HepG2 (cell line): Measurements from ENCODE around the gene FNIP2. TPM values are rescaled to one million over a fixed set of nuclear protein-coding genes. Genes with fewer than 3 reads are reported as not detected.

ENCODE experiments used
- ATAC-seq: fragments of 200-7000 bp; cut with Tn5 transposase; 3 replicates; pipeline ENCODE4 v1.9.1; 2020; ENCODE audit warnings: mild to moderate bottlenecking, moderate library complexity
- BruUV-seq: library from RNA; stranded (reverse); fragments of 400-500 nt; replicated peaks from 2 replicates; lab custom pipeline; 2021; lab: Mats Ljungman, UMichigan
- CTCF ChIA-PET: fragments of 300-600 bp; formaldehyde crosslinking; extraction: SDS; loops from one replicate; lab custom pipeline; 2021; ENCODE audit warnings: low total read pairs, inconsistent platforms, low intra/inter-chr PET ratio; lab: Yijun Ruan, JAX
- POLR2A ChIA-PET: fragments of 350-600 bp; sonication (Branson Sonifier 250); formaldehyde crosslinking; loops from one replicate; lab custom pipeline; 2020; ENCODE audit warnings: antibody characterized with exemption, inconsistent platforms; lab: Yijun Ruan, JAX
- DNase-seq: peaks from one replicate; pipeline ENCODE4 v3.0.0-alpha.2; 2015; ENCODE audit warnings: low spot score
- FAIRE-seq: peaks from 3 replicates; lab custom pipeline; 2011; peaks lifted over from hg19 to GRCh38; lab: Jason Lieb, UNC
- H2AFZ ChIP-seq: one replicate; pipeline ENCODE4 v1.6.1; 2011; ENCODE audit warnings: low read length, inconsistent platforms
- H3K27ac ChIP-seq: fragments of 300-600 bp; 3 replicates; pipeline ENCODE4 v1.8.0; 2011; ENCODE audit warnings: mixed run types, mild to moderate bottlenecking, mixed read lengths, low read length, inconsistent platforms; ENCODE audit not compliant: insufficient read depth; ENCODE audit errors: extremely low read length
- H3K27me3 ChIP-seq, 2 experiments: fragments of 200-600 bp in 1 of 2; 2 replicates in 1 of 2; 3 replicates in 1 of 2; pipeline versions ENCODE4 v1.6.0 to v1.8.0; 2011; ENCODE audit warnings: low read length in 2 of 2, mild to moderate bottlenecking in 2 of 2, moderate library complexity in 2 of 2, inconsistent platforms in 1 of 2; ENCODE audit not compliant: insufficient read depth in 2 of 2, control insufficient read depth in 1 of 2
- H3K36me3 ChIP-seq, 2 experiments: fragments of 200-600 bp in 1 of 2; replicated peaks in 1 of 2; 2 replicates in 1 of 2; 3 replicates in 1 of 2; pipeline versions ENCODE4 v1.5.1 to v1.8.0; 2011; ENCODE audit warnings: low read length in 2 of 2, inconsistent platforms in 1 of 2; ENCODE audit not compliant: insufficient read depth in 2 of 2, control insufficient read depth in 1 of 2
- H3K4me1 ChIP-seq: 2 replicates; pipeline ENCODE4 v1.5.1; 2012; ENCODE audit warnings: low read length, inconsistent platforms; ENCODE audit not compliant: insufficient read depth
- H3K4me2 ChIP-seq: 2 replicates; pipeline ENCODE4 v1.6.0; 2011; ENCODE audit warnings: low read depth, low read length, inconsistent platforms
- H3K4me3 ChIP-seq, 3 experiments: fragments of 200-600 bp in 1 of 3; sonication (generic), shearing (Covaris generic) in 1 of 3; replicated peaks in 1 of 3; 2 replicates each; pipeline ENCODE4 v1.5.1; 2011 to 2016; ENCODE audit warnings: low read length in 3 of 3, inconsistent platforms in 2 of 3, low read depth in 2 of 3, mild to moderate bottlenecking in 2 of 3, control low read depth in 1 of 3, mixed read lengths in 1 of 3; ENCODE audit not compliant: insufficient read depth in 1 of 3
- H3K79me2 ChIP-seq: one replicate; pipeline ENCODE4 v1.6.1; 2011; ENCODE audit warnings: low read length, inconsistent platforms; ENCODE audit not compliant: insufficient read depth
- H3K9ac ChIP-seq: 2 replicates; pipeline ENCODE4 v1.6.0; 2011; ENCODE audit warnings: mild to moderate bottlenecking, low read depth, low read length, inconsistent platforms; ENCODE audit not compliant: insufficient read depth
- H3K9me3 ChIP-seq: 2 replicates; pipeline ENCODE4 v1.5.1; 2012; ENCODE audit warnings: mild to moderate bottlenecking, low read length
- H4K20me1 ChIP-seq: 2 replicates; pipeline ENCODE4 v1.6.0; 2011; ENCODE audit warnings: inconsistent platforms, mild to moderate bottlenecking, low read length, moderate library complexity; ENCODE audit not compliant: insufficient read depth
- CEBPG ChIP-seq: IDR thresholded peaks from 2 replicates; pipeline ENCODE4 v1.6.1; 2016
- DNMT1 ChIP-seq: sonication (generic); formaldehyde crosslinking; IDR thresholded peaks from 2 replicates; pipeline ENCODE4 v1.5.1; 2020; ENCODE audit warnings: mild to moderate bottlenecking, missing genetic modification reagents
- HMG20A ChIP-seq: IDR thresholded peaks from 2 replicates; pipeline ENCODE4 v1.6.1; 2016; ENCODE audit warnings: borderline replicate concordance
- PTBP1 ChIP-seq: fragments of 200-400 bp; formaldehyde crosslinking; IDR thresholded peaks from 2 replicates; pipeline ENCODE4 v1.6.1; 2018; ENCODE audit warnings: low read length, low read depth; ENCODE audit not compliant: poor library complexity, severe bottlenecking
- RBAK ChIP-seq: sonication (generic); formaldehyde crosslinking; IDR thresholded peaks from 2 replicates; pipeline ENCODE4 v1.5.1; 2020; ENCODE audit warnings: mild to moderate bottlenecking, missing genetic modification reagents
- TCF12 ChIP-seq, 2 experiments: fragments of 450-650 bp in 1 of 2; sonication (generic) in 1 of 2; formaldehyde crosslinking in 1 of 2; IDR thresholded peaks; 2 replicates each; pipeline versions ENCODE4 v1.6.1 to v1.8.0; 2017 to 2022; ENCODE audit warnings: antibody characterized with exemption in 1 of 2, mild to moderate bottlenecking in 1 of 2, missing genetic modification reagents in 1 of 2, moderate library complexity in 1 of 2
- ZNF263 ChIP-seq: sonication (generic); formaldehyde crosslinking; IDR thresholded peaks from 2 replicates; pipeline ENCODE4 v1.4.0; 2020; ENCODE audit warnings: missing genetic modification reagents
- ZNF30 ChIP-seq: sonication (generic); formaldehyde crosslinking; IDR thresholded peaks from 2 replicates; pipeline ENCODE4 v1.5.0; 2020; ENCODE audit warnings: mild to moderate bottlenecking, missing genetic modification reagents
- ZNF781 ChIP-seq: sonication (generic); formaldehyde crosslinking; IDR thresholded peaks from 2 replicates; pipeline ENCODE4 v1.5.1; 2020; ENCODE audit warnings: borderline replicate concordance, mild to moderate bottlenecking, missing genetic modification reagents; ENCODE audit errors: not compliant biosample characterization
- WGBS: methylation state at CpG from one replicate; pipeline ENCODE4 v1.1.6; 2017; ENCODE audit warnings: low lambda C conversion rate; 5-methylcytosine and 5-hydroxymethylcytosine counted together
- in situ Hi-C: cut with HindIII; loops from 2 replicates; pipeline ENCODE4 v1.10.0; 2017; ENCODE audit warnings: low pct_unique_long_range_greater_than_20kb; ENCODE audit not compliant: extremely low pct_ligation_motif_present
- intact Hi-C: fragments of 100-400 bp; cut with micrococcal nuclease; formaldehyde crosslinking; loops from one replicate; pipeline ENCODE4 v1.10.0; 2022; ENCODE audit not compliant: unreplicated experiment
- polyA plus RNA-seq, 8 experiments: library from polyadenylated mRNA; depleted of rRNA in 3 of 8; stranded (reverse) in 7 of 8; unstranded in 1 of 8; fragments of >200 nt; fragmentation: Illumina TruSeq in 4 of 8; extraction: Trizol in 4 of 8; gene quantifications; 2 replicates each; pipeline versions ENCODE4 v1.2.1 to v1.2.3, GENCODE V29; 2011 to 2016; ENCODE audit warnings: low read depth in 4 of 8, missing spikeins in 1 of 8, mixed read lengths in 1 of 8; ENCODE audit not compliant: insufficient read depth in 1 of 8
- total RNA-seq, 5 experiments: library from RNA; depleted of rRNA; stranded (reverse); fragments of >200 nt; fragmentation: Illumina TruSeq; extraction: Trizol; gene quantifications; 2 replicates each; pipeline ENCODE4 v1.2.3, GENCODE V29; 2016; ENCODE audit warnings: low read depth in 1 of 5
- TF ChIP-seq, protein P1 (sequence below): IDR thresholded peaks from 2 replicates; pipeline ENCODE4 v1.6.1; 2016; ENCODE audit warnings: missing compliant biosample characterization, missing genetic modification reagents, borderline replicate concordance
- TF ChIP-seq, protein P2 (sequence below): sonication (generic); formaldehyde crosslinking; IDR thresholded peaks from 2 replicates; pipeline ENCODE4; 2020; ENCODE audit warnings: missing genetic modification reagents, mild to moderate bottlenecking, borderline replicate concordance
- TF ChIP-seq, protein P3 (sequence below): IDR thresholded peaks from 2 replicates; pipeline ENCODE4 v1.6.1; 2018; ENCODE audit warnings: missing genetic modification reagents
- TF ChIP-seq, protein P4 (sequence below): sonication (generic); formaldehyde crosslinking; IDR thresholded peaks from 2 replicates; pipeline ENCODE4 v1.8.1; 2023; ENCODE audit warnings: mild to moderate bottlenecking, missing genetic modification reagents
- TF ChIP-seq, protein P5 (sequence below): IDR thresholded peaks from 2 replicates; pipeline ENCODE4 v1.6.1; 2012; ENCODE audit warnings: inconsistent platforms
- TF ChIP-seq, protein P6 (sequence below): sonication (generic); formaldehyde crosslinking; IDR thresholded peaks from 2 replicates; pipeline ENCODE4 v1.5.0; 2020; ENCODE audit warnings: missing genetic modification reagents, mild to moderate bottlenecking, borderline replicate concordance

FNIP2 gene
- total and polyA plus RNA-seq, 2 of the 13 experiments (the other 11 are each of a cell fraction or from before 2014, with no cell fraction given), result 15.5 to 21.0 TPM

DNA sequence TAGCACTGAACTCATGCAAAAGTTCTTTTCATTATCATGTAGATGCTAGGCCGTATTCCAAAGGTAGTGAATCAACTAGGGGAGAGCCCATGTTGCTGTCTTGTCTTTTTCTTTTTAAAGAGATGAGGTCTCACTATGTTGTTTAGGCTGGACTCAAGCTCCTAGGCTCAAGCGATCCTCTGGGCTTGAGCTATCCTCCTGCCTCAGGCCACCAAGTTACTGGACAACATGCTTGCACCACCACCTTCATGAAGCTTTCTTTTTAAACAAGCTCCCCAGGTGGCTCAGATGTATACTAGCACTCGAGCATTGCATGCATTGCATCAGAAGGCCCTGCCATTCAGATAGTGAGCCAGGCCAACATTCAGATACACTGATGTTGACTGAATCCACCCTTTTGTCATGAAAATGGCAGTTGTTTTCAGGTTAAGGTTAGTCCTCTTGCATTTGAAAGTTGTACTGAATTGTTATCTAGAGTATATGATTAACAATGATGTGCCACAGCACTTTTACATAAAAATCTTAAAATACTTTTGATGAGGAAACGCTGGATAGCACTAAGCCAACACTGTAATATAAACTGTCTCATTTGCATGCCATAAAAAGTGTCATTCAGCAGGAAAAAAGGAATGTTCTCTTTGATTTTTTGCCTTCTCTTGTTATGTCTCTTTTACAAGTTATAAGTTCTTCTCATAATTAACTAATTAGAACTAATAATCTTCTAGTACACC, 76.7 kb downstream of the FNIP2 start:
- FAIRE-seq (no peak), DNase-seq (no peak), ATAC-seq (peak; percentile 76)
- WGBS, result 97% methylated on average over 4 of the region's 4 CpGs
- Histone ChIP-seq H4K20me1 (no peaks in the 10 kb centered on the region), H3K79me2 (no peaks in the 10 kb centered on the region), H3K4me3 (no peak overlapping the region), H3K27ac (no peak overlapping the region), H3K4me1 (peaks cover 33% of the 10 kb centered on the region), H3K27me3 (no peaks in the 10 kb centered on the region), H3K9me3 (no peaks in the 10 kb centered on the region), H3K4me2 (no peak overlapping the region), H3K9ac (no peak overlapping the region), H2AFZ (no peak overlapping the region), H3K36me3 (peaks cover 10 to 32% of the 10 kb centered on the region in 2 experiments)
- no TSS peak for BruUV-seq
- intact Hi-C loops, result loop anchor here (5.0 kb wide), 1 partner anchor 173 kb away; the partner anchor contains the start of genes C4orf46 and ETFDH
- CTCF ChIA-PET, result no interaction called here
- in situ Hi-C loops, result loop anchor here (5.0 kb wide), 1 partner anchor 118 kb away; no protein-coding TSS in a partner anchor
- POLR2A ChIA-PET, result no interaction called here
- TF ChIP-seq, protein P1, sequence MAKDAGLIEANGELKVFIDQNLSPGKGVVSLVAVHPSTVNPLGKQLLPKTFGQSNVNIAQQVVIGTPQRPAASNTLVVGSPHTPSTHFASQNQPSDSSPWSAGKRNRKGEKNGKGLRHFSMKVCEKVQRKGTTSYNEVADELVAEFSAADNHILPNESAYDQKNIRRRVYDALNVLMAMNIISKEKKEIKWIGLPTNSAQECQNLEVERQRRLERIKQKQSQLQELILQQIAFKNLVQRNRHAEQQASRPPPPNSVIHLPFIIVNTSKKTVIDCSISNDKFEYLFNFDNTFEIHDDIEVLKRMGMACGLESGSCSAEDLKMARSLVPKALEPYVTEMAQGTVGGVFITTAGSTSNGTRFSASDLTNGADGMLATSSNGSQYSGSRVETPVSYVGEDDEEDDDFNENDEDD (CRISPR knock-in tag), result no peak
- no peak for TF ChIP-seq ZNF30 (CRISPR knock-in tag)
- TF ChIP-seq, protein P2, sequence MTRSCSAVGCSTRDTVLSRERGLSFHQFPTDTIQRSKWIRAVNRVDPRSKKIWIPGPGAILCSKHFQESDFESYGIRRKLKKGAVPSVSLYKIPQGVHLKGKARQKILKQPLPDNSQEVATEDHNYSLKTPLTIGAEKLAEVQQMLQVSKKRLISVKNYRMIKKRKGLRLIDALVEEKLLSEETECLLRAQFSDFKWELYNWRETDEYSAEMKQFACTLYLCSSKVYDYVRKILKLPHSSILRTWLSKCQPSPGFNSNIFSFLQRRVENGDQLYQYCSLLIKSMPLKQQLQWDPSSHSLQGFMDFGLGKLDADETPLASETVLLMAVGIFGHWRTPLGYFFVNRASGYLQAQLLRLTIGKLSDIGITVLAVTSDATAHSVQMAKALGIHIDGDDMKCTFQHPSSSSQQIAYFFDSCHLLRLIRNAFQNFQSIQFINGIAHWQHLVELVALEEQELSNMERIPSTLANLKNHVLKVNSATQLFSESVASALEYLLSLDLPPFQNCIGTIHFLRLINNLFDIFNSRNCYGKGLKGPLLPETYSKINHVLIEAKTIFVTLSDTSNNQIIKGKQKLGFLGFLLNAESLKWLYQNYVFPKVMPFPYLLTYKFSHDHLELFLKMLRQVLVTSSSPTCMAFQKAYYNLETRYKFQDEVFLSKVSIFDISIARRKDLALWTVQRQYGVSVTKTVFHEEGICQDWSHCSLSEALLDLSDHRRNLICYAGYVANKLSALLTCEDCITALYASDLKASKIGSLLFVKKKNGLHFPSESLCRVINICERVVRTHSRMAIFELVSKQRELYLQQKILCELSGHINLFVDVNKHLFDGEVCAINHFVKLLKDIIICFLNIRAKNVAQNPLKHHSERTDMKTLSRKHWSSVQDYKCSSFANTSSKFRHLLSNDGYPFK (CRISPR knock-in tag), result no peak
- no peak for TF ChIP-seq RBAK
- TF ChIP-seq, protein P3, sequence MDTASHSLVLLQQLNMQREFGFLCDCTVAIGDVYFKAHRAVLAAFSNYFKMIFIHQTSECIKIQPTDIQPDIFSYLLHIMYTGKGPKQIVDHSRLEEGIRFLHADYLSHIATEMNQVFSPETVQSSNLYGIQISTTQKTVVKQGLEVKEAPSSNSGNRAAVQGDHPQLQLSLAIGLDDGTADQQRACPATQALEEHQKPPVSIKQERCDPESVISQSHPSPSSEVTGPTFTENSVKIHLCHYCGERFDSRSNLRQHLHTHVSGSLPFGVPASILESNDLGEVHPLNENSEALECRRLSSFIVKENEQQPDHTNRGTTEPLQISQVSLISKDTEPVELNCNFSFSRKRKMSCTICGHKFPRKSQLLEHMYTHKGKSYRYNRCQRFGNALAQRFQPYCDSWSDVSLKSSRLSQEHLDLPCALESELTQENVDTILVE (CRISPR knock-in tag), result no peak
- TF ChIP-seq, protein P4, sequence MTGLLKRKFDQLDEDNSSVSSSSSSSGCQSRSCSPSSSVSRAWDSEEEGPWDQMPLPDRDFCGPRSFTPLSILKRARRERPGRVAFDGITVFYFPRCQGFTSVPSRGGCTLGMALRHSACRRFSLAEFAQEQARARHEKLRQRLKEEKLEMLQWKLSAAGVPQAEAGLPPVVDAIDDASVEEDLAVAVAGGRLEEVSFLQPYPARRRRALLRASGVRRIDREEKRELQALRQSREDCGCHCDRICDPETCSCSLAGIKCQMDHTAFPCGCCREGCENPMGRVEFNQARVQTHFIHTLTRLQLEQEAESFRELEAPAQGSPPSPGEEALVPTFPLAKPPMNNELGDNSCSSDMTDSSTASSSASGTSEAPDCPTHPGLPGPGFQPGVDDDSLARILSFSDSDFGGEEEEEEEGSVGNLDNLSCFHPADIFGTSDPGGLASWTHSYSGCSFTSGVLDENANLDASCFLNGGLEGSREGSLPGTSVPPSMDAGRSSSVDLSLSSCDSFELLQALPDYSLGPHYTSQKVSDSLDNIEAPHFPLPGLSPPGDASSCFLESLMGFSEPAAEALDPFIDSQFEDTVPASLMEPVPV, result no peak
- no peak for TF ChIP-seq ZNF263 (CRISPR knock-in tag)
- TF ChIP-seq CEBPG (CRISPR knock-in tag), result peak; percentile 65
- no peak for TF ChIP-seq DNMT1
- TF ChIP-seq HMG20A (CRISPR knock-in tag), result no peak
- TF ChIP-seq TCF12 (IDR thresholded peaks at IDR 0.05), result no peak
- TF ChIP-seq TCF12 (CRISPR knock-in tag; IDR thresholded peaks at IDR 0.05), result no peak
- TF ChIP-seq, protein P5, sequence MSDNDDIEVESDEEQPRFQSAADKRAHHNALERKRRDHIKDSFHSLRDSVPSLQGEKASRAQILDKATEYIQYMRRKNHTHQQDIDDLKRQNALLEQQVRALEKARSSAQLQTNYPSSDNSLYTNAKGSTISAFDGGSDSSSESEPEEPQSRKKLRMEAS, result no peak
- TF ChIP-seq PTBP1, result no peak
- TF ChIP-seq, protein P6, sequence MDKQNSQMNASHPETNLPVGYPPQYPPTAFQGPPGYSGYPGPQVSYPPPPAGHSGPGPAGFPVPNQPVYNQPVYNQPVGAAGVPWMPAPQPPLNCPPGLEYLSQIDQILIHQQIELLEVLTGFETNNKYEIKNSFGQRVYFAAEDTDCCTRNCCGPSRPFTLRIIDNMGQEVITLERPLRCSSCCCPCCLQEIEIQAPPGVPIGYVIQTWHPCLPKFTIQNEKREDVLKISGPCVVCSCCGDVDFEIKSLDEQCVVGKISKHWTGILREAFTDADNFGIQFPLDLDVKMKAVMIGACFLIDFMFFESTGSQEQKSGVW (CRISPR knock-in tag), result no peak
- no peak for TF ChIP-seq ZNF781 (CRISPR knock-in tag)
